PC-9 (cell line): ENCODE results near the gene TERT. TPM values are rescaled to one million over a fixed set of nuclear protein-coding genes. Genes with fewer than 3 reads are reported as not detected.

Experiments
- BruUV-seq: library from RNA; stranded (reverse); fragments of 400-500 nt; replicated peaks from 2 replicates; lab custom pipeline; 2021; lab: Mats Ljungman, UMichigan
- CTCF ChIA-PET: fragments of 300-600 bp; sonication (Branson Sonifier 250); formaldehyde crosslinking; loops from one replicate; lab custom pipeline; 2022; ENCODE audit warnings: antibody characterized with exemption; lab: Charles Lee
- POLR2A ChIA-PET: fragments of 300-600 bp; sonication (Branson Sonifier 250); formaldehyde crosslinking; loops from one replicate; lab custom pipeline; 2022; ENCODE audit warnings: antibody characterized with exemption; ENCODE audit not compliant: unreplicated experiment; lab: Charles Lee
- DNase-seq, 2 experiments: peaks; one replicate each; pipeline versions ENCODE4 v3.0.0 to v3.0.0-alpha.2; 2015 to 2022; ENCODE audit warnings: mixed read lengths in 1 of 2
- H2AFZ ChIP-seq: fragments of 200-600 bp; sonication (generic); 2 replicates; pipeline ENCODE4 v1.8.1; 2017; ENCODE audit warnings: antibody characterized with exemption
- H3F3A ChIP-seq: fragments of 200-600 bp; sonication (generic); 2 replicates; pipeline ENCODE4 v1.8.1; 2017; ENCODE audit warnings: antibody characterized with exemption, mild to moderate bottlenecking, low read depth; ENCODE audit not compliant: insufficient read depth
- H3K27ac ChIP-seq: fragments of 200-600 bp; sonication (generic); 2 replicates; pipeline ENCODE4 v1.6.1; 2016; ENCODE audit warnings: mixed run types
- H3K27me3 ChIP-seq: fragments of 200-600 bp; sonication (generic); 2 replicates; pipeline ENCODE4 v1.6.1; 2016; ENCODE audit warnings: low read depth, mixed run types; ENCODE audit not compliant: insufficient read depth
- H3K36me3 ChIP-seq: fragments of 200-600 bp; sonication (generic); 2 replicates; pipeline ENCODE4 v1.6.1; 2016; ENCODE audit warnings: low read depth, mixed run types
- H3K4me1 ChIP-seq: fragments of 200-600 bp; sonication (generic); replicated peaks from 2 replicates; pipeline ENCODE4 v1.6.1; 2016; ENCODE audit warnings: mixed run types; ENCODE audit not compliant: insufficient read depth
- H3K4me2 ChIP-seq: fragments of 200-600 bp; sonication (generic); 2 replicates; pipeline ENCODE4 v1.6.1; 2017; ENCODE audit warnings: mixed run types
- H3K4me3 ChIP-seq: fragments of 200-600 bp; sonication (generic); 2 replicates; pipeline ENCODE4 v1.6.1; 2016; ENCODE audit warnings: mixed run types
- H3K79me2 ChIP-seq: fragments of 200-600 bp; sonication (generic); 2 replicates; pipeline ENCODE4 v1.6.1; 2017; ENCODE audit warnings: low read depth, mixed run types
- H3K9me2 ChIP-seq: fragments of 200-600 bp; sonication (generic); 2 replicates; pipeline ENCODE4 v1.8.1; 2017; ENCODE audit warnings: mild to moderate bottlenecking; ENCODE audit not compliant: insufficient read depth
- H3K9me3 ChIP-seq: fragments of 200-600 bp; sonication (generic); 2 replicates; pipeline ENCODE4 v1.8.1; 2016; ENCODE audit warnings: low read depth; ENCODE audit not compliant: insufficient read depth
- H4K20me1 ChIP-seq: fragments of 200-600 bp; sonication (generic); 2 replicates; pipeline ENCODE4 v1.8.1; 2017; ENCODE audit not compliant: insufficient read depth
- EZH2 ChIP-seq: fragments of 200-600 bp; sonication (generic); IDR thresholded peaks from 2 replicates; pipeline ENCODE4 v1.8.0; 2017; ENCODE audit warnings: antibody characterized with exemption, low read depth
- intact Hi-C: fragments of 100-400 bp; cut with micrococcal nuclease; formaldehyde crosslinking; loops from one replicate; pipeline ENCODE4 v1.10.0; 2022; ENCODE audit not compliant: unreplicated experiment
- microRNA-seq: library from miRNA; unstranded; fragments of <30 nt; microRNA quantifications from one replicate; pipeline ENCODE4 v1.2.0, GENCODE V29; 2021; ENCODE audit warnings: borderline number of aligned reads, borderline replicate concordance
- total RNA-seq: library from RNA; stranded (reverse); gene quantifications from 2 replicates; pipeline ENCODE4 v1.2.3, GENCODE V29; 2021
- TF ChIP-seq, protein P1 (sequence below): fragments of 200-600 bp; sonication (generic); conservative IDR thresholded peaks from 2 replicates; pipeline ENCODE4 v1.6.1; 2017; ENCODE audit warnings: mixed run types, antibody characterized with exemption, mild to moderate bottlenecking, moderate library complexity

Gene TERT
- total RNA-seq, 1 experiment from 2014 or later: 0.74 TPM

DNA sequence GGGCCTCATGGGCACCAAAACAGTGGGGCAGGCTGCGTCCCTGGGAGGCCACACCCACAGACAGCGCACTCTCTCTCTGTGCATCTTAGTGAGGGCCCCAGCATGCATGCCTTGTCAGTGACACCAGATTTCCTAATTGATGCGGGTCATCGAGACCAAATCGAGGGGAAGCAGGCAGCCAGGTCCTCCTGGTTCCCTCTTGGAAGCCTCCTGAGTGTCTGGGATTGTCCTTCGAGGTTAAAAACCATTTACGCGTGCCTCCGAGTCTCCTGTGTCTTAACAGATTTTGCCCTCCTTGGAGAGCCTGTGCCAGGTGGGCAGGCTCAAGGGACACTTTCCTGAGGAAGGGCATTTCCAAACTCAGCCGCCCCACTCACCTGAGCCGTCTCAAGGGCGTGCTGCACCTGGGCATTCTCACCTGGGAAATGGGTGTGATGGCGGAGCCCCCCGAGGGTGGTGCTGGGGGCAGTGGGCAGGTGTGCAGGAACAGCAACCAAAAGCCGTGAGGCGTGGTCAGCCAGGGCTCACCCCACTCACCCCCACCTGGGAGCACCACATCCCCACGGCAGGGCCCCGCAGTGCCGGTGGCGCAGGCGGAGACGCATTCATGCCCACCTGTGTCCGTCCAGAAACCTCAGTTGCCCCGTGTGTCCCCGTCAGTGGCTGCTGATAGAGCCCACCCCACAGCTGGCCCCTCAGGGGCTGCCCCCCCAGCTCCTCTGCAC, 90.7 kb downstream of the TERT start:
- H3K4me3 ChIP-seq: no peak overlapping the region
- H3K27me3 ChIP-seq: peaks cover 99% of the 10 kb centered on the region
- no peak overlapping the region for H2AFZ ChIP-seq
- TF ChIP-seq EZH2: no peak
- TF ChIP-seq, protein P1, sequence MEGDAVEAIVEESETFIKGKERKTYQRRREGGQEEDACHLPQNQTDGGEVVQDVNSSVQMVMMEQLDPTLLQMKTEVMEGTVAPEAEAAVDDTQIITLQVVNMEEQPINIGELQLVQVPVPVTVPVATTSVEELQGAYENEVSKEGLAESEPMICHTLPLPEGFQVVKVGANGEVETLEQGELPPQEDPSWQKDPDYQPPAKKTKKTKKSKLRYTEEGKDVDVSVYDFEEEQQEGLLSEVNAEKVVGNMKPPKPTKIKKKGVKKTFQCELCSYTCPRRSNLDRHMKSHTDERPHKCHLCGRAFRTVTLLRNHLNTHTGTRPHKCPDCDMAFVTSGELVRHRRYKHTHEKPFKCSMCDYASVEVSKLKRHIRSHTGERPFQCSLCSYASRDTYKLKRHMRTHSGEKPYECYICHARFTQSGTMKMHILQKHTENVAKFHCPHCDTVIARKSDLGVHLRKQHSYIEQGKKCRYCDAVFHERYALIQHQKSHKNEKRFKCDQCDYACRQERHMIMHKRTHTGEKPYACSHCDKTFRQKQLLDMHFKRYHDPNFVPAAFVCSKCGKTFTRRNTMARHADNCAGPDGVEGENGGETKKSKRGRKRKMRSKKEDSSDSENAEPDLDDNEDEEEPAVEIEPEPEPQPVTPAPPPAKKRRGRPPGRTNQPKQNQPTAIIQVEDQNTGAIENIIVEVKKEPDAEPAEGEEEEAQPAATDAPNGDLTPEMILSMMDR: no peak
- H3K79me2 ChIP-seq: no peaks in the 10 kb centered on the region
- no peak for DNase-seq
- H4K20me1 ChIP-seq: peaks cover 22% of the 10 kb centered on the region
- no TSS peak for BruUV-seq
- H3K4me1 ChIP-seq: no peaks in the 10 kb centered on the region
- POLR2A ChIA-PET: interaction anchor here (0.6 kb wide), 1 partner anchor 416 kb away, joined by 7 read pairs; no protein-coding TSS in a partner anchor
- peaks cover 3% of the 10 kb centered on the region; the same call in 1 of the 2 replicates for H3F3A ChIP-seq
- no peaks in the 10 kb centered on the region for H3K36me3 ChIP-seq
- H3K9me3 ChIP-seq: no peaks in the 10 kb centered on the region
- no peak overlapping the region for H3K27ac ChIP-seq
- H3K9me2 ChIP-seq: no peaks in the 10 kb centered on the region
- no peak overlapping the region for H3K4me2 ChIP-seq
- CTCF ChIA-PET: no interaction called here
- intact Hi-C loops: loop anchor here (10.0 kb wide), 2 partner anchors 141 to 241 kb away; partner anchors contain the start of genes CLPTM1L and SLC6A3

DNA sequence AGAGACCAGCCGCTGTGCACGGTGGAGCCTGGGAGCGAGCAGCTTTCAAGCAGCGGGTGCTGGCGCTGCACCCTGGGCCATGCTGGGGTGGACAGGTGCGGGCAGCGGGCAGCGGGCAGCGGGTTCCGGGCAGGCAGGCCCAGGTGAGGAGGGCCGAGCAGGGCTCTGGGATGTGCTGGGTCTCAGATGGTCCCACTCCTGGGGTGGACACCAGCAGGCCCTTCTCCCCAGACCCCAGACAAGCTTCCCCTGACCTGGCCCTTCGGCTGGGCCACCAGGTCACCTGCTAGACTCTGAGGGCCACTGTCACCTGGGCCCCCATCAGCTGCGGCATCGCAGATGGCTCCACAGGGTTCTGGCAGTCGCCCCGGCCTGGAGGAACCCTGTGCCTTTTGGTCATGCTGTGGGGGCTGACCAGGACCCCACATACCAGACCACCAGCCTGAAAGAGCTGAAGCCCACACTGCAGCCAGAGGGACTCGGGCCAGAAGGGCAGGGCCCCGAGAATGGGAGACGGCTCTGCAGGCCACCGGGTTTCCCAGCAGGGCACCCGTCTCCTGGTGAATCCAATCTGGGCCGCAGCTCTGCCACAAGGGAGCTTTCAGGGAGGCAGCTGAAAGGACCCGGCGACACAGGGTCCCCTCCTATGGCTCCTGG, 91.4 kb downstream of the TERT start:
- CTCF ChIA-PET: no interaction called here
- Histone ChIP-seq H3K9me3 (no peaks in the 10 kb centered on the region), H2AFZ (no peak overlapping the region), H3K36me3 (no peaks in the 10 kb centered on the region), H3K27me3 (peaks cover 99% of the 10 kb centered on the region), H3K9me2 (no peaks in the 10 kb centered on the region), H3K4me3 (no peak overlapping the region), H3K4me2 (no peak overlapping the region), H3F3A (peaks cover 4% of the 10 kb centered on the region; the same call in 1 of the 2 replicates), H3K4me1 (no peaks in the 10 kb centered on the region), H3K27ac (no peak overlapping the region), H3K79me2 (no peaks in the 10 kb centered on the region), H4K20me1 (peaks cover 22% of the 10 kb centered on the region)
- POLR2A ChIA-PET: no interaction called here
- DNase-seq: no peak
- TF ChIP-seq, protein P1: no peak
- TF ChIP-seq EZH2: peak; percentile 16; the same call in 1 of the 2 replicates
- intact Hi-C loops: loop anchor here (10.0 kb wide), 2 partner anchors 141 to 241 kb away; partner anchors contain the start of genes CLPTM1L and SLC6A3
- BruUV-seq: no TSS peak

Small RNA genes lying within 50 kb of the gene (microRNA-seq; reads per million reads assigned to microRNA genes)
- not detected for gene MIR4457

Other genes with a start within 250 kb of the TERT start
- 174 and 207 TPM in 2 replicates for gene SLC12A7, start 183.0 kb downstream of the TERT start, total RNA-seq
- gene SLC6A19, start 93.5 kb downstream of the TERT start, total RNA-seq: not detected in 2 replicates
- not detected in 2 replicates for gene SLC6A18, start 69.7 kb downstream of the TERT start, total RNA-seq
- gene CLPTM1L, start 50.0 kb upstream of the TERT start, total RNA-seq: 260 and 266 TPM in 2 replicates
- gene SLC6A3, start 150.4 kb upstream of the TERT start, total RNA-seq: not detected in 2 replicates
- gene LPCAT1, start 228.9 kb upstream of the TERT start, total RNA-seq: 90.6 and 96.1 TPM in 2 replicates